Skeletal muscle tissue (tissue), 4 donors: Measurements from ENCODE around the gene DUXA. TPM values are rescaled to one million over a fixed set of nuclear protein-coding genes. Genes with fewer than 3 reads are reported as not detected.
"Not testable (repeated sequence)": the region's sequence is repeated elsewhere in the genome, so short reads cannot be mapped to it uniquely, and the experiment has no call there.

Experiments used
- H3K27ac ChIP-seq: one replicate; pipeline ENCODE4 v1.7.0; 2013; ENCODE audit warnings: mild to moderate bottlenecking, low read depth, low read length, inconsistent platforms
- H3K27me3 ChIP-seq, 3 donors: one replicate each; pipeline ENCODE4 v1.7.0; 2013; ENCODE audit warnings: low read length in 3 of 3; ENCODE audit not compliant: control insufficient read depth in 3 of 3, insufficient read depth in 3 of 3
- H3K36me3 ChIP-seq, 3 donors: one replicate each; pipeline ENCODE4 v1.7.0; 2013; ENCODE audit warnings: low read length in 3 of 3; ENCODE audit not compliant: control insufficient read depth in 3 of 3, insufficient read depth in 3 of 3
- H3K4me1 ChIP-seq, 3 donors: one replicate each; pipeline ENCODE4 v1.7.0; 2013; ENCODE audit warnings: low read length in 3 of 3, mild to moderate bottlenecking in 3 of 3; ENCODE audit not compliant: control insufficient read depth in 3 of 3, insufficient read depth in 3 of 3
- H3K4me3 ChIP-seq, 3 donors: one replicate each; pipeline ENCODE4 v1.7.0; 2013; ENCODE audit warnings: low read length in 3 of 3
- H3K9ac ChIP-seq, 3 donors: one replicate each; pipeline ENCODE4 v1.7.0; 2013; ENCODE audit warnings: low read length in 3 of 3, mild to moderate bottlenecking in 3 of 3, moderate library complexity in 2 of 3, low read depth in 1 of 3
- H3K9me3 ChIP-seq, 3 donors: one replicate each; pipeline ENCODE4 v1.7.0; 2013; ENCODE audit warnings: low read length in 3 of 3; ENCODE audit not compliant: control insufficient read depth in 3 of 3
- total RNA-seq: library from RNA; depleted of rRNA; stranded (reverse); fragments of >200 nt; gene quantifications from one replicate; pipeline ENCODE4 v1.2.3, GENCODE V29; 2014
- donor health status: Osteomylitis.

The DUXA gene
- total RNA-seq, 1 donor from 2014 or later: 0.52 TPM

DNA sequence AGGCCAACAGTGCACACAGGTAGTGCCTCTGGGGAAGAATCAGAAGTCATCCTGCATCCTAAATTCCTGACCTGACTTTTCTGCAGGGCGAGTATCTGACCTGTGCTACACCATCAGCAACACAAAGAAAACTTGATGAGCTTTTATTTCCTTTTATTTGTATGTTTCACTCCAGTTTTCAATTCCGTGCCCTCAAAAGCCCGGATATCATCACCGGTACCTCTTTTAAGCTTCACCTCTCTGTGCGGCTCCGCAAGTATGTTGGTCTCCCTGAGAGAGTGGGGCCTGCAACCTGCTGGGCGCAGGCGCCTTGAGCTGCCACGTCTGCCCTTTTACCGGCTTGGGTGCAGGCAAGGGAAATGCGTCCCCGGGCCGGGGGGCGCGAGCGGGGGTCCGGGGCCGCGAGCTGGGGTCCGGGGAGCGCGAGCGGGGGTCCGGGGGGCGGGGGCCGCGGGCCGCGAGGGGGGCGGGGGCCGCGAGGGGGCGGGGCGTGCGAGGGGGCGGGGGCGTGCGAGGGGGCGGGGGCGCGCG is 4.3 kb upstream of the DUXA start:
- H3K9ac ChIP-seq: no peak overlapping the region
- H3K4me3 ChIP-seq: peak overlapping the region; percentile 14 to 62 (median 17)
- no peak overlapping the region for H3K27ac ChIP-seq
- H3K27me3 ChIP-seq: peaks cover 0 to 8% (median 5%) of the 10 kb centered on the region in 3 donors
- peaks cover 0 to 4% (median 0%) of the 10 kb centered on the region in 3 donors for H3K4me1 ChIP-seq
- H3K36me3 ChIP-seq: no peaks in the 10 kb centered on the region
- H3K9me3 ChIP-seq: no peaks in the 10 kb centered on the region

- H3K27me3 ChIP-seq: no peaks in the 10 kb centered on the region
- H3K4me1 ChIP-seq: no peaks in the 10 kb centered on the region
- no peaks in the 10 kb centered on the region for H3K36me3 ChIP-seq
- H3K27ac ChIP-seq: no peak overlapping the region
- peaks cover 0 to 2% (median 0%) of the 10 kb centered on the region in 3 donors for H3K9me3 ChIP-seq
- H3K4me3 ChIP-seq: no peak overlapping the region
- no peak overlapping the region for H3K9ac ChIP-seq
Observed at GRCh38 chr19:57165846-57166245, 1.4 kb downstream of the DUXA start.

DNA sequence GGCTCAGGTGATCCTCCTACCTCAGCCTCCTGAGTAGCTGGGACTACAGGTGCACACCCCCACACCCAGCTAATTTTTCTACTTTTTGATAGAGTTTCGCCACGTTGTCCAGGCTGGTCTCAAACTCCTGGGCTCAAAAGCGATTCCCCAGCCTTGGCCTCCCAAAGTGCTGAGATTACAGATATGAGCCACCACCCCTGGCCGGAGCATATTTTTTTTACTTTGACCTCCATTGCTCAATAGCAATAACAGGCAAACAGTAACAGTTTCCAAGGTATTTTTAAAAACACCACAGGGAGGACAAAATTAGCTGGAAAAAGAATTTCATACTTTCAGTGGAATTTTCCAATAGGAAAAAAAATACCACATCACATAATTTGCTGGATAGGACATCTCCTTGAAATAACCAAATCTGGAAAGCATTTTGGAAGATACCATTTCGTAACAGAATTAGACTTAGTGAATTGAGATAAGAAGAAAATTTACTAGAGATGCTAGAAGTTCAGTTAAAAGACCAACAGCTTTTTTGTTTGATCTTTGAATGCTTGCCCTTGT is 5.2 kb downstream of the DUXA start:
- no peak overlapping the region for H3K27ac ChIP-seq
- no peak overlapping the region for H3K9ac ChIP-seq
- peaks cover 0 to 2% (median 0%) of the 10 kb centered on the region in 3 donors for H3K9me3 ChIP-seq
- H3K4me1 ChIP-seq: no peaks in the 10 kb centered on the region
- no peak overlapping the region for H3K4me3 ChIP-seq
- H3K36me3 ChIP-seq: no peaks in the 10 kb centered on the region
- H3K27me3 ChIP-seq: no peaks in the 10 kb centered on the region

DNA sequence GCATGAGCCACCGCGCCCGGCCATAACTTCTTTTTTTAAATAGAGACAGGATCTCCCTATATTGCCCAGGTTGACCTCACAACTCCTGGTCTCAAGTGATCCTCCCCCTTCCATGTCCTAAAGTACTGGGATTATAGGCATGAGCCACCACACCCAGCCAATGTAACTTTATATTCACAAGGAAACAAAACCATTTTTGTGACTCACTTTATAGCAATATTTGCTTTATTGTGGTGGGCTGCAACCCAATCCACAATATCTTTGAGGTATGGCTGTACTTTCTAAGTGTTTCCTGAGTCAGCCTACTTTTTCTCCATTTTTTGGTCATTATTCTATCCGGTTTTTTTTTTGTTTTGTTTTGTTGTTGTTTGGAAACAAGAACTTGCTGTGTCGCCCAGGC is 14.4 kb downstream of the DUXA start:
- no peak overlapping the region for H3K27ac ChIP-seq

GRCh38 chr19:57141699-57142098 is 25.6 kb downstream of the DUXA start:
- H3K36me3 ChIP-seq: no peaks in the 10 kb centered on the region
- peaks cover 0 to 2% (median 0%) of the 10 kb centered on the region in 3 donors for H3K9me3 ChIP-seq
- no peak overlapping the region for H3K27ac ChIP-seq
- no peaks in the 10 kb centered on the region for H3K27me3 ChIP-seq
- no peak overlapping the region for H3K9ac ChIP-seq
- no peak overlapping the region for H3K4me3 ChIP-seq
- no peaks in the 10 kb centered on the region for H3K4me1 ChIP-seq

More for the DNA sequence above, 14.4 kb downstream of the DUXA start:
- Histone ChIP-seq H3K36me3 (no peaks in the 10 kb centered on the region), H3K9me3 (no peaks in the 10 kb centered on the region), H3K9ac (no peak overlapping the region), H3K27me3 (no peaks in the 10 kb centered on the region), H3K4me1 (no peaks in the 10 kb centered on the region), H3K4me3 (no peak overlapping the region)

- no peak overlapping the region for H3K9ac ChIP-seq
- H3K9me3 ChIP-seq: peaks cover 0 to 3% (median 0%) of the 10 kb centered on the region in 3 donors
- no peaks in the 10 kb centered on the region for H3K27me3 ChIP-seq
- no peaks in the 10 kb centered on the region for H3K4me1 ChIP-seq
- no peak overlapping the region for H3K27ac ChIP-seq
- H3K36me3 ChIP-seq: no peaks in the 10 kb centered on the region
- H3K4me3 ChIP-seq: no peak overlapping the region
Observed at GRCh38 chr19:57135797-57136196, 31.5 kb downstream of the DUXA start.

- not testable (repeated sequence) for H3K4me1 ChIP-seq, H3K36me3 ChIP-seq, H3K4me3 ChIP-seq, H3K27me3 ChIP-seq, H3K9ac ChIP-seq, H3K9me3 ChIP-seq, H3K27ac ChIP-seq
Observed at GRCh38 chr19:57127403-57127802, 39.9 kb downstream of the DUXA start.

DNA sequence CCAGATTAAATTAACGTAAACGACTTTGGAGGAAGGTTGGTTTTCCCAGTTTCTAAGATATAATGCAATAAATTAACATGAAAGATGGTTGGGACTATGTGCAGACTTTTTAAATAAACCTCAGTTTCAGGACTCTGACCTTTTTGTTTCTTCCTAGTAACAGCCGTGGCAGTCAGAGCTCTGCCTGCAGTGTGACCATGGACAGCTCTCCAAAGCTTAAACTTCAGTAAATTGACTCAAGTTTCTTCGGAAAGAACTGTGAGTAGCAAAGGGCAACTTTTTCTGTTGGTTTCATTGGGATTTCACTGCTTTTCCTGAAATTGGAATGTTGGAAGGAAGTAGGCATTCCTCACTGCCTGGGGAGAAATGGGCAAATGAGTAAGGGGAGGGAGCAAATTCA is 43.4 kb downstream of the DUXA start:
- no peaks in the 10 kb centered on the region for H3K4me1 ChIP-seq
- no peaks in the 10 kb centered on the region for H3K27me3 ChIP-seq
- H3K36me3 ChIP-seq: no peaks in the 10 kb centered on the region
- no peak overlapping the region for H3K4me3 ChIP-seq
- no peaks in the 10 kb centered on the region for H3K9me3 ChIP-seq
- H3K9ac ChIP-seq: no peak overlapping the region
- no peak overlapping the region for H3K27ac ChIP-seq

DNA sequence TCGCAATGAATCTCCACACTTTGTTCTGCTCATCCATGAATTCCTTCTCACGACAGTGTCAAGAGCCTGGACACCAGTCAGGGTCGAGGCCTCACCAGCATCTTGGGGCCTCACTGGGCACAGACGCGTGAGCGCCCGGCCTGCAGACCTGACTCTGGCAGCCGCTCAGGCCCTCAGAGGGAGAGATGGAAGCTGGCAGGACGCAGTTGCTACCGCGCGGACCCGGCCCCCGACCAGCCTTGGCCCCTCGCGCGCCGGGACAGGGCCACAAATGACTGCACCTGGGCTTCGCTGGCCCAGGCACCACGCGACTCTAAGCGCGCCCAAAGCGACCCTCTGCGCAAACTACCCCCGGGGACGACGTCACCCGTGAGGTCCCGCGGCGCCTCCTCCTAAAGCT is 48.4 kb downstream of the DUXA start:
- no peaks in the 10 kb centered on the region for H3K36me3 ChIP-seq
- H3K27me3 ChIP-seq: no peaks in the 10 kb centered on the region

GRCh38 chr19:57113501-57113900 is 53.8 kb downstream of the DUXA start:
- H3K9ac ChIP-seq, H3K4me1 ChIP-seq, H3K27me3 ChIP-seq, H3K27ac ChIP-seq, H3K36me3 ChIP-seq, H3K4me3 ChIP-seq: not testable (repeated sequence)
- H3K9me3 ChIP-seq: peaks cover 5 to 15% (median 10%) of the 10 kb centered on the region in 3 donors

More for the DNA sequence above, 48.4 kb downstream of the DUXA start:
- Histone ChIP-seq H3K27ac (no peak overlapping the region), H3K9ac (no peak overlapping the region), H3K9me3 (peaks cover 0 to 4% (median 0%) of the 10 kb centered on the region in 3 donors), H3K4me3 (no peak overlapping the region), H3K4me1 (no peaks in the 10 kb centered on the region)
